DMS 273 (cell line): ENCODE results near the gene PNMT.
"Not testable (repeated sequence)": the region's sequence is repeated elsewhere in the genome, so short reads cannot be mapped to it uniquely, and the experiment has no call there.

Experiments used
- DNase-seq: peaks from one replicate; lab custom pipeline; 2025; ENCODE audit not compliant: unreplicated experiment; lab: John Stamatoyannopoulos, UW

The PNMT gene

DNA sequence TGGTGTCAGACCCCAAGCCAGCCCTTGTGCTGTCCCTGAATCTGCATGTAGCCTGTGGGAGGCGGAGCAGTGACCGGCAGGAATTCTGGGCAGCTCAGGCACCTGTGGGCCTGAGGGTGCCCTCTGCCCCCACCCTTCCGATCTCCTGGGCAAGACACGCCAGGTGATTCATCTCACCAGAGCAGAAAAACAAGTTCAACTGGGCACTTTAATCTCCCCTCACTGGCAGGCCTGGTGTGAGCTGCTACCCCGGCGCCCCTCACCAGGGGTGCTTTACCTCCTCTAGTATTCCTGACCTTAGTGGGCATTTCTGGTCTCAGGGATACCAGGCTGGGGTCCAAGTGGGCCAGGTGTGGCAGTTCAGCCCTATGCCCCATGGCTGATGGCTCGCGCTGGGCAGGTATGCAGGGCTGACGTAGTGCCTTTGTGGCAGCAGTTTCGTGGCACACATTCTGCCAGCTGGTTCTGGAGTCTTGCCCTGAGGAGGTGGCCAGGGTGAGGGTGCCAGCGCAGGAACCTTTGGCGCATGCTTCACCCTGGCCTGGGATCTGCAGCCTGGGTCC lies 37.6 kb downstream of the PNMT start:
- DNase-seq = no peak

DNA sequence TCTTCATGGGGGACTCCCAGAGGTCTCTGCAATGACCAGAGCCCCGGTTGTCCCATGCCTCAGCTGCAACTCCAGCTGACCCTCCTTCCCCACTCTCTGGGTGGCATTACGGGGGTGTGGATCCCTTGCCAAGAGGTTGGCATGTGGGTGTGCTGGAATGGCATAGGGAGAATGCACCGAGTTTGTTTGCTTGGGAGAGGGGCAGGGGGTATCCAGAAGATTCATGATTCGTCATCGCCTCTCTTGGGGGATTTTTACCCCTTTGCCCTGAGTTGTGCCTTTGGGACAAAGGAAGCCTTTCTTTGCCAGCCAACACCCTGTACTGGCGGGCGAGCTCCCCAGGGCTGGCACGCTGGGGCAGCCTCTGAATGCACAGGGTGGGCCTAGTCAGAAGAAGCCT lies 38.1 kb downstream of the PNMT start:
- no peak for DNase-seq

DNA sequence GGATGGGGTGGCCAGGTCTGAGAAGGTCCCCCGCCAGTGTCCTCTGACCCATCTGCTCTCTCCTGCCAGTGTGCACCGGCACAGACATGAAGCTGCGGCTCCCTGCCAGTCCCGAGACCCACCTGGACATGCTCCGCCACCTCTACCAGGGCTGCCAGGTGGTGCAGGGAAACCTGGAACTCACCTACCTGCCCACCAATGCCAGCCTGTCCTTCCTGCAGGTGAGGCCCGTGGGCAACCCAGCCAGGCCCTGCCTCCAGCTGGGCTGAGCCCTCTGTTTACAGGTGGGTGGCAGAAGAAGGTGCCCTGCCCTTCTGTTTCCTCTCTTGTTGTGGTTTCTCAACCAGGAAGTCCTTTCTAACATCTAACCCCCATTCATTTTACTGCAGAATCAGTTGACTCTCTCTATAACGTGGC lies 38.7 kb downstream of the PNMT start:
- DNase-seq = no peak

DNA sequence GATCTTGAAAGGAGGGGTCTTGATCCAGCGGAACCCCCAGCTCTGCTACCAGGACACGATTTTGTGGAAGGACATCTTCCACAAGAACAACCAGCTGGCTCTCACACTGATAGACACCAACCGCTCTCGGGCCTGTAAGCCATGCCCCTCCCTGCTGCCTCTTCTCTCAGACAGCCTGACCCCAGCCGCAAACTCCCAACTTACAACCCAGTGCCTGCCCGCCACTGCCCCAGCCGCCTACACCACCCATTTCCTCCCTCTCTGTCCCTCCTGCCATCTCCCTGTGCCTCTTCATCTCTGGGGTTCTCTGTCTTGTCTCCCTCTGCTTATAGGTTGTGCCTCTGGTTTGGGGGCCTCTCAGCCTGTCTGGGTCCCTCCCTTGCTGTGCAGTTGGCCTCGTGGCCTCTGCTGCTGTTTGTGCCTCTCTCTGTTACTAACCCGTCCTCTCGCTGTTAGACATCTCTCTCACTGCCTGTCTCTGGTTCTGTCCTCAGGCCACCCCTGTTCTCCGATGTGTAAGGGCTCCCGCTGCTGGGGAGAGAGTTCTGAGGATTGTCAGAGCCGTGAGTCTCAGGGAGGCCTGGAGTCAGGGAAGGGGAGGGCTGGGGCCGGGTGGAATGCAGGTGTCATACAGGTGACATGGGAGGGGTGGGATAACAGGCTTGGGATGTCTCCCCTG lies 41.2 kb downstream of the PNMT start:
- no peak for DNase-seq

DNA sequence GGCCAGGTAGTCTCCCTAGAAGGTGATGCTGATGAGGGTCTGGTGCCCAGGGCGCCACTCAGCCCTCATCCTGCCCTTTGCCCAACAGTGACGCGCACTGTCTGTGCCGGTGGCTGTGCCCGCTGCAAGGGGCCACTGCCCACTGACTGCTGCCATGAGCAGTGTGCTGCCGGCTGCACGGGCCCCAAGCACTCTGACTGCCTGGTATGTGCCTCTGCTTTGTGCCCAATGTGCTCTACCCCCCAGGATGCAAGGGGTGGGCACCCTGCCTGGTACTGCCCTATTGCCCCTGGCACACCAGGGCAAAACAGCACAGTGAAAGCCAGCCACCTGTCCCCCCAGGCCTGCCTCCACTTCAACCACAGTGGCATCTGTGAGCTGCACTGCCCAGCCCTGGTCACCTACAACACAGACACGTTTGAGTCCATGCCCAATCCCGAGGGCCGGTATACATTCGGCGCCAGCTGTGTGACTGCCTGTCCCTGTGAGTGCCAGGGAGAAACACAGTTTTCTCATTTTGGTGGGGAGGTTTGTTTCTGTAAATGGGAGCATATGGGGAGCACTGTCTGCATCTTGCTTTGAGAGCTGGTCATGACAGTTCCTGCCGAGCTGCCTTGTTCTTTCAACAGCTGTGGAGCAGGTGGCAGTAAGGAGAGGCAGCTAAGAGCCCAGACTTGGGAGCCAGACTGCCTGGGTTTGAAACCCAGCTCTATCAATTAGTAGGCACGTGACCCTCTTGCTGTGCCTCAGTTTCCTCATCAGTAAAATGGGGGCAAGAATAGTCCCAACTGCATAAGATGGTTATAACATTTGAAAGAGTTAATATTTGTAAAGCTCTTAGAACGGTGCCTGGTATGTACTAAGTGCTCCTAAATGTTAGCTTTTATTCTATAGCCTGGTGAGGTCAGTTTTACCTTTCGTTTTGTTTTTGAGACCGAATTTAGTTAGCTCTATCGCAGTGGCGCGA lies 42.0 kb downstream of the PNMT start:
- peak; percentile 71 for DNase-seq

DNA sequence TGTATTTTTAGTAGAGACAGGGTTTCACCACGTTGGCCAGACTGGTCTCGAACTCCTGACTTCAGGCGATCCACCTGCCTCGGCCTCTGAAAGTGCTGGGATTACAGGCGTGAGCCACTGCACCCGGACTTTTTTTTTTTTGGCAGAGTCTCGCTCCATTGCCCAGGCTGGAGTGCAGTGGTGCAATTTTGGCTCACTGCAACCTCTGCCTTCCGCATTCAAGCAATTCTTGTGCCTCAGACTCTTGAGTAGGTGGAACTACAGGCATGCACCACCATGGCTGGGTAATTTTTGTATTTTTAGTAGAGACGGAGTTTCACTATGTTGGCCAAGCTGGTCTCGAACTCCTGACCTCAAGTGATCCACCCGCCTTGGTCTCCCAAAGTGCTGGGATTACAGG lies 42.8 kb downstream of the PNMT start:
- not testable (repeated sequence) for DNase-seq

DNA sequence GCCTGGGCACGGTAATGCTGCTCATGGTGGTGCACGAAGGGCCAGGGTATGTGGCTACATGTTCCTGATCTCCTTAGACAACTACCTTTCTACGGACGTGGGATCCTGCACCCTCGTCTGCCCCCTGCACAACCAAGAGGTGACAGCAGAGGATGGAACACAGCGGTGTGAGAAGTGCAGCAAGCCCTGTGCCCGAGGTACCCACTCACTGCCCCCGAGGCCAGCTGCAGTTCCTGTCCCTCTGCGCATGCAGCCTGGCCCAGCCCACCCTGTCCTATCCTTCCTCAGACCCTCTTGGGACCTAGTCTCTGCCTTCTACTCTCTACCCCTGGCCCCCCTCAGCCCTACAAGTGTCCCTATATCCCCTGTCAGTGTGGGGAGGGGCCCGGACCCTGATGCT lies 43.6 kb downstream of the PNMT start:
- no peak for DNase-seq

DNA sequence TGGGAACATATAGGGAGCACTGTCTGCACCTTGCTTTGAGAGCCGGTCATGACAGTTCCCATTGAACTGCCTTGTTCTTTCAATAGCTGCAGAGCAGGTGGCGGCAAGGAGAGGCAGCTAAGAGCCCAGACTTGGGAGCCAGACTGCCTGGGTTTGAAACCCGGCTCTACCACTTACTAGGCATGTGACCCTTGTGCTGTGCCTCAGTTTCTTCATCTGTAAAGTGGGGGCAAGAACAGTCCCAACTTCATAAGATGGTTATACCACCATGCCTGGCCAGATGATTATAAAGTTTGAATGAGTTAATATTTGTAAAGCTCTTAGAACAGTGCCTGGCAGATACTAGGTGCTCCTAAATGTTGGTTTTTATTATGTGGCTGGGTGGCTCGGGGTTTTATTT lies 46.0 kb downstream of the PNMT start:
- DNase-seq = no peak

DNA sequence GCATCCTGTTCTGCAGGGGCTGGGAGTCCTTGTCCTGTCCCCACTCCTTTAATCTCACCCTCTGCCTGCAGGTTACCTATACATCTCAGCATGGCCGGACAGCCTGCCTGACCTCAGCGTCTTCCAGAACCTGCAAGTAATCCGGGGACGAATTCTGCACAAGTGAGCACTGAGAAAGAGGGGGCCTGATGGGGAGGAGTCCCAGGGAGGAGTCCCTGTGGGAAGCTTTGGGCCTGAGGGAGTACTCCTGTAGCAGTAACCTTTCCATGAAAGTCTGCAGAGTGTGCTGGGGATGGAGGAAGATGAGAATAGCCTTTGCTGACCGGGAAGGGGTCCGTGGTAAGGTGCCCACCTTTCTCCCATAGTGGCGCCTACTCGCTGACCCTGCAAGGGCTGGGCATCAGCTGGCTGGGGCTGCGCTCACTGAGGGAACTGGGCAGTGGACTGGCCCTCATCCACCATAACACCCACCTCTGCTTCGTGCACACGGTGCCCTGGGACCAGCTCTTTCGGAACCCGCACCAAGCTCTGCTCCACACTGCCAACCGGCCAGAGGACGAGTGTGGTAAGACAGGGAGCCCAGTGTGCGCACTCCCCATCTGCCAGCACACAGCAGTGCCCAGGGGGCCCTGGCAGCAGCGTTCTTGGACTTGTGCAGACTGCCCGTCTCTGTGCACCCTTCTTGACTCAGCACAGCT lies 47.3 kb downstream of the PNMT start:
- DNase-seq = no peak

DNA sequence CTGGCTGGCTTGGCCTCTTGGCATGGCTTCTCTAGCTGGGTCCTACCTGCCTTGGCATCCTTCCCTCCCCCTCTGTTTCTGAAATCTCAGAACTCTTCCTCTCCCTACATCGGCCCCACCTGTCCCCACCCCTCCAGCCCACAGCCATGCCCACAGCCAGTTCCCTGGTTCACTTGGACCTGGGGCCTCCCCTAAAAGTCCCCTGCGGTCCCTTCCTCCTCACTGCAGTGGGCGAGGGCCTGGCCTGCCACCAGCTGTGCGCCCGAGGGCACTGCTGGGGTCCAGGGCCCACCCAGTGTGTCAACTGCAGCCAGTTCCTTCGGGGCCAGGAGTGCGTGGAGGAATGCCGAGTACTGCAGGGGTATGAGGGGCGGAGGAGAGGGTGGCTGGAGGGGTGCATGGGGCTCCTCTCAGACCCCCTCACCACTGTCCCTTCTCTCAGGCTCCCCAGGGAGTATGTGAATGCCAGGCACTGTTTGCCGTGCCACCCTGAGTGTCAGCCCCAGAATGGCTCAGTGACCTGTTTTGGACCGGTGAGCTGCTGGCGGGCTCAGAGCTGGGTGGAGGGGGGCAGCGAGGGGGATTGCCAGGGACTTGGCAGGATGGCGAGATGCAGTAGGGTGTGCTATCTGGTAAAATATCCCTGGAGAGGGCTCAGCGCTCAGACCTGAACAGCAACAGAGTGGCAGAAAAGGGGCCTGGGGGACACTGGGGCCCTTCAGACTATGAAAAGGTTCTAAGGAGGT lies 48.0 kb downstream of the PNMT start:
- DNase-seq = no peak

DNA sequence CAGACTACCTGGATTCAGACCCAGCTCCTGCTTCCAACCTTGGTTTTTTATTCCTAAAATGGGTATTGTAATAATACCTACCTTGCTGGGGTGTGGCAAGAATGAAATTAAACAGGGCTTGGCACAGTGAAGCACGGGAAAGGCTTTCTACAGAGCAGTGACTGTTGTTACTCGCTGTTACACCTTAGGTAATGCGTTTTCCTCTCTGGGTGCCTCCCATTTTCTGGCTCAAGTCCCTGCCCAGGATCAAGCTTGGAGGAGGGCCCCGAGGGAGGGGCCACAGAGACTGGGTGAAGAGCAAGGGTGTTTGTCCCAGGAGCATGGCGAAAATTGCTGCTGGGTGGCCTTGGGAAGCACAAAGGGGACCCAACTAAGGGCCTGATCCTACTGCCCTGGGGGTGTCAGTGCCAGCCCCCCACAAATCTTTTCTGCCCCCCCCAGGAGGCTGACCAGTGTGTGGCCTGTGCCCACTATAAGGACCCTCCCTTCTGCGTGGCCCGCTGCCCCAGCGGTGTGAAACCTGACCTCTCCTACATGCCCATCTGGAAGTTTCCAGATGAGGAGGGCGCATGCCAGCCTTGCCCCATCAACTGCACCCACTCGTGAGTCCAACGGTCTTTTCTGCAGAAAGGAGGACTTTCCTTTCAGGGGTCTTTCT lies 48.8 kb downstream of the PNMT start:
- peak; percentile 31 for DNase-seq

DNA sequence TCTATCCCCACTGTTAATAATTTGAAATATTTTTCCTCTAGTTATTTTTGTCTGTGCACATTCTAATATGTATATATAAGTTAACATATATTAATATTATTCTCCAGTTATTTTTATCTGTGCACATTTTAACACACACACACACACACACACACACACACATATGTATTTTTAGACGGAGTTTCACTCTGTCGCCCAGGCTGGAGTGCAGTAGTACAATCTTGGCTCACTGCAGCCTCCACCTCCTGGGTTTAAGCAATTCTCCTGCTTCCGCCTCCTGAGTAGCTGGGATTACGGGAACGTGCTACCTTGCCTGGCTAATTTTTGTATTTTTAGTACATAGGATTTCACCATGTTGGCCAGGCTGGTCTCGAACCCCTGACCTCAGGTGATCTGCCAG lies 49.4 kb downstream of the PNMT start:
- no peak for DNase-seq

DNA sequence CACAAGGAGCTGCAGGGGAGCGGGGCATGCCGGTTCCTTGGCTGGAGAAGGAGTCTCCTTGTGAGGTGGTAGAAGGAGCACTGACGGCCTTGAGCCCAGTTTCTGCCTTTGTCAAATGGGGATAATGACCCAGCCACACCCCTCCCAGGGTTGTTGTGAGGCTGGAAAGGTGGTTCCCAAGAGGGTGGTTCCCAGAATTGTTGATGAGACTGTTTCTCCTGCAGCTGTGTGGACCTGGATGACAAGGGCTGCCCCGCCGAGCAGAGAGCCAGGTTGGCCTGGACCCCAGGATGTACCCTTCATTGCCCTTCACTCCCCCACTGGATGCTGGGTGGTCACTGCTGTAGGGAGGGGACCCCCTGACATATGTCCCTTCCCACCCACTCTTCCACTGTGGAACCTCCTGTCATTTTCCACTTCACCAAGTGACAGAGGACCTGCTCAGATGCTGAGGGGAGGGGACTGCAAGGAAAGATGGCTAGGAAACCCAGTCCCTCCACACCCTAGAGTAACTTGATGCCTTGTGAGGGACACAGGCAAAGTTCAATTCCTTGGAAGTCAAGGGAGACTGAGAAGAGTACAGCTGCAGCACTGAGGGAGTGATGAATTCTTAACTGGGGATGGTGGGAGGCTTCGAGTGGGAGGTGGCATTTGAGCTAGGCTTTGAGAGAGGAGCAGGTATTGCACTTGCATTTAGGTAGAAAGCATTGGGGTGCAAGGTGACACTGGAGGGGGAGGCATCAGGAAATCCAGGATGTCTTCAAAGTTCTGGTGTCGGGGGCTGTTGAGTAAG lies 51.5 kb downstream of the PNMT start:
- no peak for DNase-seq
